ENCODE measurements around the gene MYBPC2.

DNA sequence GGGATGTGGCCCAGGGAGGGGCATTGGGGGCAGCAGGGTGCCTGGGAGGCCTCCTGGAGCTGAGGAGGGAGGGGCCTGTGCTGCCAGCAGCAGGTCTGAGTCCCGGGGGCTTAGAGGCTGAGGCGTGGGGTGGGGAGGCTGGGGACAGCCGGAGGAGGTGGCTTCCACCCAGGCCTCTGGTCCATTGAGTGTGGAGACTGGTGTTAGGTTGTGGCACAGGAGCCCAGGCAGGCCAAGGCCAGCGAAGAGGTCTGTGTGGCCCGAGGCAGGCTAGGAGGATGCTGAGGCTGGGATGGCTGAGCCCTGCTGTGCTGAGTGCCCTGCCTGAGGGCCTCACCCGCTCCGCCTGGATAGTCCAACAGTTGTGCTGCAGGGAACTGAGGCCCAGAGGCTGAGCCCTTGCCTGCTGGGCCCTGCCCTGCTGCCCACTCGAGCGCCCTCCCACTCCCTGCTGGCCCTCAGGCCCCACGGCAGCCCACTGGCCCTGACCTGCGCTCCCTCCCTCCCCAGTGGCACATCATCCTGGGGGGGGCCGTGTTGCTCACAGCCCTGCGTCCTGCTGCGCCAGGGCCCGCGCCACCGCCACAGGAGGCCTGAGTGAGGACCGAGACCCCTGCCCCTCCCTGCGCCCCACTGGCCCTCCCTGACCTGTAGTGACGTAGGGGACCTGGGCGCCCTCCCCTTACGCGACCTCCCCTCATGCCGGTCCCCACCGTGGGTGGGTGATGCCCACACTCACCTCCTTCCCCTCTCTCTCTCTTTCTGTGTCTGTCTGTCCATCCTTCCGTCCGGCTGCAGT, 48.9 kb downstream of the MYBPC2 start:
- TF ChIP-seq, protein P1, sequence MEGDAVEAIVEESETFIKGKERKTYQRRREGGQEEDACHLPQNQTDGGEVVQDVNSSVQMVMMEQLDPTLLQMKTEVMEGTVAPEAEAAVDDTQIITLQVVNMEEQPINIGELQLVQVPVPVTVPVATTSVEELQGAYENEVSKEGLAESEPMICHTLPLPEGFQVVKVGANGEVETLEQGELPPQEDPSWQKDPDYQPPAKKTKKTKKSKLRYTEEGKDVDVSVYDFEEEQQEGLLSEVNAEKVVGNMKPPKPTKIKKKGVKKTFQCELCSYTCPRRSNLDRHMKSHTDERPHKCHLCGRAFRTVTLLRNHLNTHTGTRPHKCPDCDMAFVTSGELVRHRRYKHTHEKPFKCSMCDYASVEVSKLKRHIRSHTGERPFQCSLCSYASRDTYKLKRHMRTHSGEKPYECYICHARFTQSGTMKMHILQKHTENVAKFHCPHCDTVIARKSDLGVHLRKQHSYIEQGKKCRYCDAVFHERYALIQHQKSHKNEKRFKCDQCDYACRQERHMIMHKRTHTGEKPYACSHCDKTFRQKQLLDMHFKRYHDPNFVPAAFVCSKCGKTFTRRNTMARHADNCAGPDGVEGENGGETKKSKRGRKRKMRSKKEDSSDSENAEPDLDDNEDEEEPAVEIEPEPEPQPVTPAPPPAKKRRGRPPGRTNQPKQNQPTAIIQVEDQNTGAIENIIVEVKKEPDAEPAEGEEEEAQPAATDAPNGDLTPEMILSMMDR (IDR thresholded peaks at IDR 0.05): no peak
- no peak for TF ChIP-seq POLR2A (IDR thresholded peaks at IDR 0.05)
